Bronchial epithelial cell (primary cell): ENCODE data around the gene LMO7. TPM values are rescaled to one million over a fixed set of nuclear protein-coding genes. Genes with fewer than 3 reads are reported as not detected.

Experiments used
- DNase-seq: peaks from one replicate; pipeline ENCODE4 v3.0.0-alpha.2; 2010; ENCODE audit warnings: low read depth
- FAIRE-seq: peaks from 2 replicates; lab custom pipeline; 2011; peaks lifted over from hg19 to GRCh38; lab: Jason Lieb, UNC
- H3K27me3 ChIP-seq: 2 replicates; pipeline ENCODE4 v1.5.1; 2011; ENCODE audit warnings: low read length; ENCODE audit not compliant: control insufficient read depth, insufficient read depth
- H3K36me3 ChIP-seq: 2 replicates; pipeline ENCODE4 v1.5.1; 2011; ENCODE audit warnings: low read length; ENCODE audit not compliant: control insufficient read depth, insufficient read depth
- H3K4me3 ChIP-seq: 2 replicates; pipeline ENCODE4 v1.5.1; 2011; ENCODE audit warnings: mild to moderate bottlenecking, low read depth, low read length, control low read depth
- total RNA-seq: library from RNA; depleted of rRNA; stranded (reverse); fragments of >200 nt; gene quantifications from 2 replicates; pipeline ENCODE4 v1.2.1, GENCODE V29; 2014
- TF ChIP-seq, protein P1 (sequence below): IDR thresholded peaks from 2 replicates; pipeline ENCODE4 v1.5.1; 2011; ENCODE audit warnings: mild to moderate bottlenecking, moderate library complexity, low read length, control low read depth, inconsistent platforms; ENCODE audit not compliant: insufficient read depth, severe bottlenecking

Gene LMO7
- total RNA-seq, 1 donor from 2014 or later, result 150 TPM

DNA sequence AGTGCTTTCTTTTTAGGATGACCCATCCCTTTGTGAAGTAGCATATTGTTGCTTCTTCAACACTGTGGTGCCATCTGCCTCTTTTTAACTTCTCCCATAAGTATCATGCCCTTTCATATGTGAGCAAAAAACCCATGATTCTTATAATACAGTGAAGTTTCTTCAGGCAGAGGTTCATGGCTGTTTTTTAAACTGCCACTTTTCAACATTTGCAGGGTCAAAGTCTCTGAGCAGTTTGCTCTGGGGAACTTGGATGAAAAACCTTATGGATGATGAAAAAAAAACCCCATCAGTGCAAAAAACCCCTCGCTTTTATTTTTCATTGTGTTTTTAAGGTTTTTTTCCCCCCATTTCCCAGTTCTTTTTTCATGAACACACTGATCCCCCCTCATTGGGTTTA, 158.5 kb downstream of the LMO7 start:
- FAIRE-seq, result no peak
- H3K4me3 ChIP-seq, result no peak overlapping the region
- H3K27me3 ChIP-seq, result no peaks in the 10 kb centered on the region
- TF ChIP-seq, protein P1, sequence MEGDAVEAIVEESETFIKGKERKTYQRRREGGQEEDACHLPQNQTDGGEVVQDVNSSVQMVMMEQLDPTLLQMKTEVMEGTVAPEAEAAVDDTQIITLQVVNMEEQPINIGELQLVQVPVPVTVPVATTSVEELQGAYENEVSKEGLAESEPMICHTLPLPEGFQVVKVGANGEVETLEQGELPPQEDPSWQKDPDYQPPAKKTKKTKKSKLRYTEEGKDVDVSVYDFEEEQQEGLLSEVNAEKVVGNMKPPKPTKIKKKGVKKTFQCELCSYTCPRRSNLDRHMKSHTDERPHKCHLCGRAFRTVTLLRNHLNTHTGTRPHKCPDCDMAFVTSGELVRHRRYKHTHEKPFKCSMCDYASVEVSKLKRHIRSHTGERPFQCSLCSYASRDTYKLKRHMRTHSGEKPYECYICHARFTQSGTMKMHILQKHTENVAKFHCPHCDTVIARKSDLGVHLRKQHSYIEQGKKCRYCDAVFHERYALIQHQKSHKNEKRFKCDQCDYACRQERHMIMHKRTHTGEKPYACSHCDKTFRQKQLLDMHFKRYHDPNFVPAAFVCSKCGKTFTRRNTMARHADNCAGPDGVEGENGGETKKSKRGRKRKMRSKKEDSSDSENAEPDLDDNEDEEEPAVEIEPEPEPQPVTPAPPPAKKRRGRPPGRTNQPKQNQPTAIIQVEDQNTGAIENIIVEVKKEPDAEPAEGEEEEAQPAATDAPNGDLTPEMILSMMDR, result no peak
- no peak for DNase-seq
- peaks cover 1% of the 10 kb centered on the region for H3K36me3 ChIP-seq

DNA sequence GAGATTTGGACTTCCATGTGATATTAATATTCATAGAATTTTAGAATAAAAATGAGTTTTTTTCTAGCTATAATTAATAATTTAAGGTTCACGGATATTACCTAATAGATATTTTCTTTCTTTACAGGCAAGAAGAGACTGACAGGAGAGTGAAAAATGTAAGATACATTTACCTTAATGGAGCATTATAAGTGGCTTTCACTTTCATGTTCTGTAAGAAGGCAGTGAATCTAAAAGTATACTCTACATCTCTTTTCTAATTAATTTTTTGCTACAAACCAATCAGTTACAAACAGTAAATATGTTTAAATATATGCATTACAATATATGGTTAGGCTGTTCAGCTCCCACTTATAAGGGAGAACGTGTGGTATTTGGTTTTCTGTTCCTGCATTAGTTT, 159.1 kb downstream of the LMO7 start:
- DNase-seq (no peak), FAIRE-seq (no peak)
- Histone ChIP-seq H3K4me3 (no peak overlapping the region), H3K36me3 (peaks cover 1% of the 10 kb centered on the region), H3K27me3 (no peaks in the 10 kb centered on the region)
- TF ChIP-seq, protein P1, result no peak

DNA sequence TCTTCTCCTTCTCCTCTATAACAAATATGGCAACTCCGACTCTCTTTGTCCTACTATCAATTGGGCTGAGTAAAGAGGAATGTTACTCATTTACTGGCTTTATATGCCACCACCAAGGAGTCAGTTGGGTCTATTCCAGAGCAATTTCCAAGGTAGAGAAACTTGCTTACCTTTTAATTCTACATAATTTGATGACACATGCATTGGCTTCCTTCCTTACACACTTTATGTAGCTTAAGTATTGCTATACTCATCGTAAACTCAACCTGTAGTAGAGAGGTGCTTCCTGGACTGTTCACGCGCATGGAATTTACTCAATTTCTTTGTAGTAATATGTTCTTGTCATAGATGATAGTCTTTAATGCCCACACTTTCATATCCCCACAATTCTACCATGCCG, 160.7 kb downstream of the LMO7 start:
- Histone ChIP-seq H3K36me3 (peaks cover 1% of the 10 kb centered on the region), H3K4me3 (no peak overlapping the region), H3K27me3 (no peaks in the 10 kb centered on the region)
- TF ChIP-seq, protein P1, result no peak
- DNase-seq (peak; percentile 74), FAIRE-seq (no peak)

DNA sequence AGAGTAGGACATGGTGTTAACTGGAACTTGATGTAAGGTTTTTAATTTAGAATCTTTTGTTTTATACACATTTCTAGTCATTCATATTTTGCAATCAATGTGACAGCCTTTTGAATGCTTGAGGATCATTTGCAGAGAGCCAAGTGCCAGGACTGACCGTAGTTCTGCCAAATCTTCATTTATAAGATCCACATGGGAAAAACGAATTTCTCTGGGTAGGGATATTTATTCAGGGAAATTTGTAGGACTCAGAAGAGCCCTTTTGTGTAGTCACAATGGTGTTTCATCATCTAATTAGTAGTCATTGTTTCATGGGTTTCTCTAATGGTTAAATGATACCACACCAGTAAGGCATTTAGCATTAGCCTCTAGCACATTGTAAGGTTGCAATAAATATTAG, 161.1 kb downstream of the LMO7 start:
- DNase-seq, result no peak
- no peaks in the 10 kb centered on the region for H3K27me3 ChIP-seq
- TF ChIP-seq, protein P1, result no peak
- H3K36me3 ChIP-seq, result peaks cover 1% of the 10 kb centered on the region
- no peak for FAIRE-seq
- H3K4me3 ChIP-seq, result no peak overlapping the region

DNA sequence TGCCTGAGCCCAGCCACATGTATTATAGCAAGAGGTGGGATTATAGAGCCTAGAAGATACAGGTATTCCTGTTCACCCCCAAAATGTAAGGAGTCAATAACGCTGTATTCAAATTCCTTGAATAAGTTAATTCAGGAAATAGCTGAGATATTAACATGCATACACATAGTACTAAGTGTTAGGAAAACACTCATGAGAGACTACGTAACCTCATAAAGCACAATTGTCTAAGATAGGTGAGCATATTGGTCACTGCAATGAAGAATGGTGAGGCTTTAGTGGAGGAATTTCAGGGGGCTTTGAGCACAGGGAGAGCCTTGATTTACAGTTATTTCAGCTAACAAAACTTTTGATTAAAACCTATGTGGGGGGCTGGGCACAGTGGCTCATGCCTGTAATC, 161.6 kb downstream of the LMO7 start:
- H3K36me3 ChIP-seq, result peaks cover 1% of the 10 kb centered on the region
- FAIRE-seq (no peak), DNase-seq (no peak)
- TF ChIP-seq, protein P1, result no peak
- H3K4me3 ChIP-seq, result no peak overlapping the region
- H3K27me3 ChIP-seq, result no peaks in the 10 kb centered on the region
